NCI-H1436 treated with DMSO at 0.1 percent for 48 hours (cell line): Measurements from ENCODE around the gene MRPL42.
"Not testable (repeated sequence)": the region's sequence is repeated elsewhere in the genome, so short reads cannot be mapped to it uniquely, and the experiment has no call there.

Experiments used
- DNase-seq: peaks from one replicate; lab custom pipeline; 2025; lab: John Stamatoyannopoulos, UW

Gene MRPL42

DNA sequence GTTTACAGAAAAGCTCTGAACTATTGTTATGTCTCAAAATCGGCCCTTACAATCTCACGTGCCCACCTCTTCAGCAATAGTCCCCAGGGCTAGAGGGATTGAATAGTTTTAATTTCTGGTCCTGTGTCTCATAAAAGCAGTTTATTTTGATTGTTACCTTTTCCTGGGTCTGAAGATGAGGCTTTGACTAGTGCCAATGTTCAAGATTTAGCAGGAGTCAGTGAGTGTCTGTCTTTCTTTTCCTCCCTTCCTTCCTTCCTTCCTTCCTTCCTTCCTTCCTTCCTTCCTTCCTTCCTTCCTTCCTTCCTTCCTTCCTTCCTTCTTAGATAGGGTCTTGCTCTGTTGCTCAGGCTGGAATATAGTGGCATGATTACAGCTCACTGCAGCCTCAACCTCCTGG is 80.5 kb downstream of the MRPL42 start:
- no peak for DNase-seq

DNA sequence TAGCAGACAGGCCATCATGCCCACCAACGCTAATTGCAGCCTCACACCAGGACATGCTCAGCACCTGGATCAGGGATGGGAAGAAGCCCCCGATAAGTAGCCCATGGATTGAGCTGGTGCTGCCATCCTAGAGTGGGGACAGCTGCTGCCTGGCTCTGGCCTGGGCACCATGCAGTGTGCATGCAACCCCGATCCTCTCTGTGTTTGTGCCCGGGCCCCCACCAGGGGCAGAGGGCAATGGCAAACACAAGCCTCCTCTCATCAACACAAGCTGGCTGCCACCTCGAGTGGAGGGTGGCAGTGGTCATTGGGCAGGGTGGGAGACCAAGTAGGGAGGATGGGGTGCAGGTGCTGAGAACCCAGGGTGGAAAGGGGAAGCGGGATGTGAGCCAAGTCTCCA is 81.9 kb downstream of the MRPL42 start:
- DNase-seq = no peak

DNA sequence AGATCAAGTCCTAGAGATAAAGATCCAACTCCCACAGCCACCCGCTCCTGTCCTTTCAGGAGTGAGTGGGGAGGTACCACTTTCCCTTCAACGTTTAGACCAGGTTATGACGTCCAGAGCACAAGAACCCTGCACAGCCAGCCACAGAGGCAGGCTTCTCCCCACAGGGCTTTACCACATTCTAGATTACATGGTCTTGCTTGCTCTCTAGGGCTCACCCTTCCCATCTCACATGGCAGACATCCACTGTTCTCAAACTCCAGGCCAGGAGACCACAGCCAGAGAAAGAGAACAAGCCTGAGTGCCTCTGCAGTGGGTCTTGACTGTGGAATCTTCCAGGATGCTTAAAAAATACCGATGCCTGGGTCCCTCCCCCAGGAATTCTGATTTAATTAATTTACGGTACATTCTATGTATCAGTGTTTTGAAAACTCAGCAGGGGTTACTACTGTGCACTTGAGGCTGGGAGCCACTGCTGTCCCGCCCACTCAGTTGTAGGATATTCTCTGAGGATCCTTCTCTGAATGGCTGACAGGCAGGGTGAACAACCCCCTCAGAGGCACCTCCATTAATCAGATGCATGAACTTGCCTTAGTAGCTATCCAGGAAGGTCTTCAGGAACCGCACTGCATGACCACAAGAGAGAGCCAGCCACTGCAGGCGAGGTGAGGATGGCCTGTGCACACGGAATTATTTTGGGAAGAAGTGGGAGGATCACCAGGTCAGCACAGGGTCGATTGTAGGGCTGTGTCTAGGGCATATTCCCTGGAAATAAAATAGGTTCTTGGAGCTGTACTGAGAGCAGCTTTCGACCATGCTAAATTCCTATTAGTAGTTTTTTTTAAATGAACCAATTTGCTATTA is 83.7 kb downstream of the MRPL42 start:
- no peak for DNase-seq

- no peak for DNase-seq
Measured at GRCh38 chr12:93552427-93552826, 85.1 kb downstream of the MRPL42 start.

GRCh38 chr12:93557879-93558278 is 90.6 kb downstream of the MRPL42 start:
- DNase-seq = not testable (repeated sequence)

DNA sequence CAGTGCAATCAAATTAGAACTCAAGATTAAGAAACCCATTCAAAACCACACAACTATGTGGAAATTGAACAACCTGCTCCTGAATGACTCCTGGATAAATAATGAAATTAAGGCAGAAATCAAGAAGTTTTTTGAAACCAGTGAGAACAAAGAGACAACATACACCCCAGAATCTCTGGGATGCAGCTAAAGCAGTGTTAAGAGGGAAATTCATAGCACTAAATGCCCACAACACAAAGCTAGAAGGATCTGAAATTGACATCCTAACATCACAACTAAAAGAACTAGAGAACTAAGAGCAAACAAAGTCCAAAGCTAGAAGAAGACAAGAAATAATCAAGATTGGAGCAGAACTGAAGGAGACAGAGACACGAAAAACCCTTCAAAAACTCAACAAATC is 91.4 kb downstream of the MRPL42 start:
- not testable (repeated sequence) for DNase-seq

GRCh38 chr12:93563807-93564538 is 96.7 kb downstream of the MRPL42 start:
- no peak for DNase-seq

DNA sequence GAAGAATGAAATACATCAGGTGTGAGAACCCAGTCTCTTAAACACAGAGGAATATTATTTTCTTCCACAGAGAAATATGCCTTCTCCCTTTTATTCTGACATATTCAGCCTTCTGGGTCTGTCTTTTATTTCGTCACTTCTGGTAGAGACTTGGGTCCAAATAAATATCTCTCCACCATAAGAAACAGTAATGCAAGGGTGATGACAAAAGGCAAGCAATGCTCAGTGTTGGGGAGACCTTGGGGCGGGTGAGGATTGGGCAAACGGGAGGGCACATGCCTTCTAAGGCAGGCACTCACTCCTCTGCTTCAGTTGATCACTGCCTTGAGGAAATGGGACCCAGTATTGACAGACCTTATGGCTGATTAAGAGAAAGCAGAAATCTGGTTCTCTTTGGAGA is 98.4 kb downstream of the MRPL42 start:
- DNase-seq = no peak
